ENCODE data around the gene MIOS. TPM values are rescaled to one million over a fixed set of nuclear protein-coding genes. Genes with fewer than 3 reads are reported as not detected.

MIOS gene
- polyA plus RNA-seq, 3 donors = 18.3 to 32.6 (median 20.2) TPM

GRCh38 chr7:7579638-7580037, 13.0 kb downstream of the MIOS start:
- Histone ChIP-seq H3K36me3 (replicated peaks in 1 of 2; ENCODE audit: control insufficient read depth in 1 of 2, insufficient read depth in 2 of 2, low read length in 2 of 2) (peaks cover 11 to 47% of the 10 kb centered on the region in 2 donors), H4K20me1 (ENCODE audit: insufficient read depth, low read length) (peaks cover 11% of the 10 kb centered on the region), H3K9ac (ENCODE audit: insufficient read depth, low read length, poor library complexity, severe bottlenecking) (no peak overlapping the region), H3K9me3 (replicated peaks in 1 of 2; ENCODE audit: control insufficient read depth in 1 of 2, insufficient read depth in 1 of 2, low read length in 2 of 2) (no peaks in the 10 kb centered on the region), H3K4me3 (replicated peaks in 1 of 3; ENCODE audit: low read depth in 2 of 3, low read length in 3 of 3) (no peak overlapping the region), H2AFZ (ENCODE audit: insufficient read depth, low read depth, low read length, poor library complexity, severe bottlenecking) (no peak overlapping the region), H3K4me1 (ENCODE audit: control insufficient read depth in 1 of 2, insufficient read depth in 2 of 2, low read length in 2 of 2) (peaks cover 13 to 19% of the 10 kb centered on the region in 2 donors), H3K27ac (ENCODE audit: low read depth in 1 of 2, low read length in 2 of 2) (peak overlapping the region in 1 of 2 donors; percentile 4), H3K4me2 (replicated peaks; ENCODE audit: extremely low read depth, low read length, poor library complexity, severe bottlenecking) (no peak overlapping the region), H3K79me2 (ENCODE audit: insufficient read depth, low read length) (no peaks in the 10 kb centered on the region), H3K27me3 (ENCODE audit: control insufficient read depth in 2 of 2, insufficient read depth in 2 of 2, low read length in 2 of 2) (no peaks in the 10 kb centered on the region)
- H3K36me3 Mint-ChIP-seq = peaks cover 26 to 34% of the 10 kb centered on the region in 2 donors
- intact Hi-C loops (cut with micrococcal nuclease) = no loop called here
- H3K27me3 Mint-ChIP-seq (ENCODE audit: low read depth in 3 of 3) = no peaks in the 10 kb centered on the region
- peaks cover 1% of the 10 kb centered on the region for H3K4me1 Mint-ChIP-seq
- no peak for DNase-seq
- H3K27ac Mint-ChIP-seq = peak overlapping the region in 1 of 7 donors; percentile 5
- no peak for TF ChIP-seq CTCF (IDR thresholded peaks at IDR 0.05)
- no peaks in the 10 kb centered on the region for H3K9me3 Mint-ChIP-seq
- no CpG with 5 or more reads among the region's 3 CpGs for WGBS (ENCODE audit: insufficient coverage)
- no peak overlapping the region for H3K4me3 Mint-ChIP-seq

- WGBS (ENCODE audit: insufficient coverage) = 100% methylated on average over 2 of the region's 10 CpGs
Measured at GRCh38 chr7:7581531-7582179, 15.0 kb downstream of the MIOS start.

More at GRCh38 chr7:7581531-7582179, 15.0 kb downstream of the MIOS start:
- Histone ChIP-seq H3K36me3 (replicated peaks in 1 of 2; ENCODE audit: control insufficient read depth in 1 of 2, insufficient read depth in 2 of 2, low read length in 2 of 2) (peaks cover 11 to 58% of the 10 kb centered on the region in 2 donors), H3K4me2 (replicated peaks; ENCODE audit: extremely low read depth, low read length, poor library complexity, severe bottlenecking) (no peak overlapping the region), H3K9me3 (replicated peaks in 1 of 2; ENCODE audit: control insufficient read depth in 1 of 2, insufficient read depth in 1 of 2, low read length in 2 of 2) (no peaks in the 10 kb centered on the region), H3K27ac (ENCODE audit: low read depth in 1 of 2, low read length in 2 of 2) (no peak overlapping the region), H3K4me3 (replicated peaks in 1 of 3; ENCODE audit: low read depth in 2 of 3, low read length in 3 of 3) (no peak overlapping the region), H3K9ac (ENCODE audit: insufficient read depth, low read length, poor library complexity, severe bottlenecking) (no peak overlapping the region), H3K4me1 (ENCODE audit: control insufficient read depth in 1 of 2, insufficient read depth in 2 of 2, low read length in 2 of 2) (peaks cover 13 to 18% of the 10 kb centered on the region in 2 donors), H4K20me1 (ENCODE audit: insufficient read depth, low read length) (peaks cover 11% of the 10 kb centered on the region), H3K79me2 (ENCODE audit: insufficient read depth, low read length) (no peaks in the 10 kb centered on the region), H3K27me3 (ENCODE audit: control insufficient read depth in 2 of 2, insufficient read depth in 2 of 2, low read length in 2 of 2) (no peaks in the 10 kb centered on the region), H2AFZ (ENCODE audit: insufficient read depth, low read depth, low read length, poor library complexity, severe bottlenecking) (no peak overlapping the region)
- Mint-ChIP-seq H3K36me3 (peaks cover 27 to 31% of the 10 kb centered on the region in 2 donors), H3K4me3 (no peak overlapping the region), H3K27ac (peak overlapping the region in 1 of 7 donors; percentile 10), H3K9me3 (no peaks in the 10 kb centered on the region), H3K27me3 (ENCODE audit: low read depth in 3 of 3) (no peaks in the 10 kb centered on the region), H3K4me1 (peaks cover 1% of the 10 kb centered on the region)
- intact Hi-C loops (cut with micrococcal nuclease) = no loop called here
- no peak for DNase-seq
- no peak for TF ChIP-seq CTCF (IDR thresholded peaks at IDR 0.05)
